GM12874 (cell line): ENCODE data around the gene WBP1.

Experiments
- CTCF ChIP-seq: IDR thresholded peaks from 2 replicates; pipeline ENCODE4 v1.5.1; 2011; ENCODE audit warnings: low read depth, mild to moderate bottlenecking, control low read depth, low read length, moderate library complexity; ENCODE audit not compliant: insufficient read depth

Gene WBP1

GRCh38 chr2:74493546-74493945, 35.3 kb downstream of the WBP1 start:
- no peak for TF ChIP-seq CTCF

- no peak for TF ChIP-seq CTCF
Observed at GRCh38 chr2:74495440-74495839, 37.2 kb downstream of the WBP1 start.

GRCh38 chr2:74496997-74497776, 38.9 kb downstream of the WBP1 start:
- no peak for TF ChIP-seq CTCF

GRCh38 chr2:74497777-74498499, 39.7 kb downstream of the WBP1 start:
- TF ChIP-seq CTCF = no peak

GRCh38 chr2:74498500-74499266, 40.4 kb downstream of the WBP1 start:
- no peak for TF ChIP-seq CTCF

GRCh38 chr2:74499267-74499939, 41.2 kb downstream of the WBP1 start, which contains the start of gene LBX2:
TSS of gene LBX2 (minus strand) at chr2:74499603. CDS start at chr2:74499537, 66 bp downstream.
- TF ChIP-seq CTCF = no peak
